GM10266 (cell line): Measurements from ENCODE around the gene IL1F10.

Experiments
- DNase-seq: peaks from one replicate; pipeline ENCODE4 v3.0.0; 2012; ENCODE audit errors: extremely low spot score
- CTCF ChIP-seq: IDR thresholded peaks from 2 replicates; pipeline ENCODE4 v1.5.1; 2012; ENCODE audit warnings: mild to moderate bottlenecking, low read depth; ENCODE audit not compliant: control insufficient read depth, insufficient read depth; ENCODE audit errors: missing control alignments

Gene IL1F10

GRCh38 chr2:113046465-113046864 is 21.3 kb upstream of the IL1F10 start:
- DNase-seq, result no peak
- TF ChIP-seq CTCF, result no peak

GRCh38 chr2:113050921-113051895 is 16.6 kb upstream of the IL1F10 start:
- DNase-seq, result no peak
- TF ChIP-seq CTCF, result no peak

- no peak for TF ChIP-seq CTCF
These were observed 15.3 kb upstream of the IL1F10 start, which contains the start of gene IL36B for GRCh38 chr2:113052396-113052917. Gene IL36B, minus strand, starts transcription at chr2:113052867.

GRCh38 chr2:113053666-113054065 is 14.1 kb upstream of the IL1F10 start:
- DNase-seq, result no peak
- TF ChIP-seq CTCF, result no peak

More at GRCh38 chr2:113052396-113052917, 15.3 kb upstream of the IL1F10 start, which contains the start of gene IL36B:
- DNase-seq, result no peak

- TF ChIP-seq CTCF, result no peak
- no peak for DNase-seq
These were observed 13.7 kb upstream of the IL1F10 start for GRCh38 chr2:113054066-113054465.

- no peak for DNase-seq
These were observed 11.2 kb upstream of the IL1F10 start for GRCh38 chr2:113056521-113056920.

More at GRCh38 chr2:113056521-113056920, 11.2 kb upstream of the IL1F10 start:
- no peak for TF ChIP-seq CTCF
